HUDEP-2 (cell line): ENCODE measurements around the gene TBKBP1.
A peak's percentile ranks its signal among the peaks of the same experiment; 100 is the strongest.

ENCODE experiments used
- DNase-seq, 76 experiments: peaks; one replicate each; lab custom pipeline; 2025; ENCODE audit not compliant: unreplicated experiment in 76 of 76; lab: John Stamatoyannopoulos, UW

Gene TBKBP1

DNA sequence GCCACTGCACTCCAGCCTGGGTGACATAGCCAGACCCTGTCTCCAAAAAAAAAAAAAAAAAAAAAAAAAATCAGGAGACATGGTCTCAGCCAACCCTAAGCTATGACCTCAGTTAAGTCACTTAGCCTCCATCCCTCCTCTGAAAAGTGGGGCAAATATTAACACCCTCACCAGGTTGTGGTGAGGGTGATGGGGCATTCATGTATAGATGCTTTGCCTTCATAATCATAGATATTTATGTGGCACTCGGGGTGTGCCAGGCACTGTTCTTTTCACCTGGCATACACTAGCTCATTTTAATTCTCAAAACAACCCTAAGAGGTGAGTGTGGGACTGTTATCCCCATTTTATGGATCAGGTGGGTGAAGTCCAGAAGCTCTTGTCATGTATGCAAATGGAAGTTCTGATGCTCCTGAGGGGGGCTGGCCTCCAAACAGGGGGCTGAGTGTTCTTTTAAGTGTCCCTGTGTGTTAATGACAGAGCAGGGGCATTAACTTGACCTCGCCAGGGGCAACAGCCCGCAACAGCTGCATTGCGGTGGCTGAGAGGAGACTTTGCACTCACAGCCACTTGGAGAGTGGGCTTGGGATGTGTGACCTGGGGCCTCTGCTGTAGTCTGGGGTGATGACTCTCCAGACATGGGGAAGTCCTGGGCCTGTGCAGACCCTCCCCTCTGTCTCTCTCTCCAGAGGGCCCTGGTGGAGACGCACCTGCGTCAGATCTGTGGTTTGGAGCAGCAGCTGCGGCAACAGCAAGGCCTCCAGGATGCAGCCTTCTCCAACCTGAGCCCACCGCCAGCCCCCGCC is 4.1 kb downstream of the TBKBP1 start:
- no peak for DNase-seq

DNA sequence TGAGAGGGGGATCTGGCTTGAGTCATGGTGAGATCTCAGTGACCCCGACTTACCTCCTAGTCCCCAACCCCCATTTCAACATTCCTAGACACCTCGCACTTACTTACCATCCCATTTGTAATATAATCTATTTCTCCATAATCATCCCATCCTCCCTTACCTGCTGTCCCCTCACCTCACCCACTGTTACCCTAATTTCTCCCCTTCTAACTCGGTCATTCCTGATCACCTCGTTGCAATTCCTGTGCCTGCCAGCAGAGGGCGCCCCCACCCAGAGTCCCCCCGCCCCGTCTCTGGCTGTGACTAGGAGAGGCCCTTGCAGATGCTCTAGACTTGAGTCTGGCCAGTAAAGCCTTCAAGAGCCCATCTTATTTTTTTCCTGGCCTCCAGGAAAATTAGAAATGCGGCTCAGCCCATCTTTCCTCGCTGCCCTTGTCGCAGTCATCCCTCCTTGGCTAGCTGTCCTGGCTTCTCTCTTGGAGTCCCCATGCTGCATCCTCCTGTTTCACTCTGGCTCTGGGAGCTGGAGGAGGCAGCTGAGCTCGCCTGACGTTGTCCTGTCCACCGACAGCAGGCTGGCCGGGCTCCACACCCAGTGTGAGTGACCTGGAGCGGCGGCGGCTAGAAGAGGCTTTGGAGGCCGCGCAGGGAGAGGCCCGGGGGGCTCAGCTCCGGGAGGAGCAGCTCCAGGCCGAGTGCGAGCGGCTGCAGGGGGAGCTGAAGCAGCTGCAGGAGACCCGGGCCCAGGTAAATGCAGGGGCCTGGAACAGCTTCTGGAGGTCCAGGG is 5.0 kb downstream of the TBKBP1 start:
- peak in 48 of 76 experiments; percentile 9 to 77 (median 42) for DNase-seq

DNA sequence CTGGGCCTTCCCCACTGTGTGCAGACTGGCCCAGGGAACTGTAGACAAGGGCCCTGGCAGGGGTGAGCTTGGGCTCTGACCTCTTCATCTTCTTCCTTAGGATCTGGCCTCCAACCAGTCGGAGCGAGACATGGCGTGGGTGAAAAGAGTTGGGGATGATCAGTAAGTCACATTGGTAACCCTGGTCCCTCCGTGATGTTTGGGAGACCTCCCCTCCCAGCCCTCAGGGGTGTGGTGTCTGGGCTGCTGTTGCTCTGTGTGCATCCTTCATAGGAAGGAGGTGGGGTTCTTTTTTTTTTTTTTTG is 5.5 kb downstream of the TBKBP1 start:
- DNase-seq: no peak

DNA sequence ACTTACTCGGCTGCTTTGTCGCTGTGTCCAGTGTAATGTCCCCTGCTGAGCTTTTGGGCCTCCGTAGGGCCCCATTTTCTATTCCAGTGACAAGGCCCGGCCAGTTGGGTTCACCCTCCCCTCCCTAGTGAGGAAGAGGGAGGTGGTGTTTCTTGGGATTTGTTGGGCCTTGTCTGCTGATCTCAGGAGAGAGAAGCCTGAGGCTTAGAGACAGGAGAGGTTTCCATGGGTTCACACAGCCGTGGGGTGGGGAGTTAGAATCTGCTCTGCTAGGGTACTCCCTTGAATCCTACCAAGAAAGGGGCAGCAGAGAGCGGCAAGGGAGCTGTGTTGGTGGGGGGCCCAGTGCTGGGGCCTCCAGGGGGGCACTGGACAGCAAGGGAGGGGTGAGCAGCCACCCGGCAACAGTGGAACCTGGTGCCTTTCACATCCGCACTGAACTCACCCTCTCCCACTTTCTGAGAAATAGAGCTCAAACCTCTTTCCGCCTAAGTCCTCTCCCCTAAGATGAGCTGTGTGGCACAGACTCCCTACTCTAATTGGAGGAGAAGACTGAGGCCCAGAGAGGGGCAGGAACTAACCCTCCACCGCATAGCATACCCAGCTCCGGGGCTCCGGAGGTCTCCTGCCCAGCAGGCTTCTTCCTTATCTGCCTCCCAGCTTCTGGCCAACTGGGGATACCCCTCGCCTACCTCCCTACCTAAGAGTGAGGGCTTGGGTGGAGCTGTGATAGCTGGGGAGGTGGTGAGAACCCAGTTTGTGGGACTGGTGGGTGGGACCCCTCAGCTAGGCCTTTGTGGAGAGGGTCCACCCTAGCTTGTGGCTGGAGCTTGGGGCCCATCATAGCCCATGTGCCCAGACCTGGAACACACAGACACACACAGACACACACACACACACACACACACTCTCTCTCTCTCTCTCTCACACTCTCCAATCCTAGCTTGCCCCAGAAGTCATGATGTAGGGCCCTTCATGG is 6.8 kb downstream of the TBKBP1 start:
- no peak for DNase-seq

DNA sequence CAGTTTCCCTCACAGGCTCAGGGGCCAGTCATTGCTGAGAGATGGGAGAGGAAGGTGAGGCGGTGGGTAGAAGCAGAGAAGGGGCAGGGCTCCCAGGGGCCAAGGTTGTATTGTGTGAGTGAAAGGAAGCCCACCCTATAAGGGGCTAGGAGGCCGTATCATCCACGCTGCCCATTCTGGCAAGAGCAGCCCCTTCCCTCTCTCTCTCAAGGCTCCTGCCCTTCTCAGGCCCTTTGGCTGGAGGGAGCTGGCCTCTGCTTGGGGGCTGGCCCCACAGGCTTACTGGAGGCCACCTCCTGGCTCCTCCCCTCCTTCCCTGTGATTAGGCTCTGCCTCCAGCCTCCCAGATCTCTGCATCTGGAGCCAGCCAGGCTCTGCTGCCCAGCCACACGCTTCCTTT is 7.6 kb downstream of the TBKBP1 start:
- no peak for DNase-seq

DNA sequence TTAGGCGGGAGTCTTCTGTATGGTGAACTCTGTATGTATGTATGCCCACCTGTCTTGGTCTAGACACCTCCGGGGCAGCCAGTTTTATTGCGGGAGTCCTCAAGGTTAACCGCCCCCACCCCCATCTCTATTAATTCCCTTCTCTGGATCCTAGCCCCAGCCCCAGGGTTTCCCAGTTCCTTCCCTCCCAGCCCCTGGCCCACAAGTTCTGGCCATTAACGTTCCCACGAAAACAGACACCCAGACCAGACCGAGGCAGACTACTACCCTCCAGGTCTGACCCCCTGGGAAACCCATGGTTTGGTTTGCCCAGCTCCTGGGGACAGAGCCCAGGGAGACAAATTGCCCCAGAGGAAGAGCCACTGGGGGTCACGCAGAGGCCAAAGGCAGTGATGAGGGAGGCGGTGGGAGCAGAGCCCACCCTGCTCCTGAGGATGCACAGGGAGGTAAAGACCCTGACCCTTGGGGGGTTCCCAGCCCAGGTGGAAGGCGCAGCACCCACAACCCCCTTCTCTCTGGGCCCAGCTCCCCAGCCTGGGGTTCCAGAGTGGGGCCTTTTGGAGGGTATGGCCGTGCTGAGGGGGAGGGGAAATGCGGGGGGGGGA is 8.5 kb downstream of the TBKBP1 start:
- DNase-seq: no peak

DNA sequence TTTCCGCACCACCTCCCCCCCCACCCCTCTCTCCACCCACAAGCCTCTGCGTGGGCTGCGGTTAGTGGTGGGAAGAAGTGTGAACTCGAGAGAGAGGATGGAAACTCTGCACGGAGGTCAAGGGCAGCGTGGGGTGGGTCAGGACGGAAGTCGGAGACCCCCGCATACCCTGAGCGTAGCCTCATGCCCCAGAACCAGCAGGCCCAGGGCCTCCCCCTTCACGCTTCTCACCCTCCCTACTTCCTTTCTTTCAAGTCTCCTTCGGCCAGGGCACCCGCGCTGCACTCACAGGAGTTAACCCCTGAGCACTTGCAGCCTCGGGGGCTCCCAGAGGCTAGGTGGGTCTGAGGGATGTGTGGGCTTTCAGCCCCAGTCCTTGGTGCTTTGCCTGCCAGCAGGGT is 9.2 kb downstream of the TBKBP1 start:
- no peak for DNase-seq

DNA sequence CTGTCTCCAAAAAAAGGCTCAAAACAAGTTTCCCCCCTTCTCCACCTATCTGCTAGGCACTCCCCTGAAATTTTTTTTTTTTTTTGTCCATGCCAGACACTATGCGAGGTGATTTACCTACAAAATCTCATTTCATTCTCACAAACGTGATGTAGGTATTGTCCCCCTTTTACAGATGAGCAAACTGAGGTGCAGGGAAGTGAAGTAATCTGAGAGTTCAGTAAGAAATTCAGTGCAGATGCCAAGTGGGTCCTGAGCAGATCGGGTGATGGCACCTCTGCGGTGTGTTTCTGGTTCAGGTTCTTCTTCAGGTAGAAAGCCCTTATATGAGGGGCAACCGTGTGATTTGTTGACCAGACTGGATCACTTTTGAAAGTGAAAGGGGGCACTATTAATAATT is 9.7 kb downstream of the TBKBP1 start:
- no peak for DNase-seq

DNA sequence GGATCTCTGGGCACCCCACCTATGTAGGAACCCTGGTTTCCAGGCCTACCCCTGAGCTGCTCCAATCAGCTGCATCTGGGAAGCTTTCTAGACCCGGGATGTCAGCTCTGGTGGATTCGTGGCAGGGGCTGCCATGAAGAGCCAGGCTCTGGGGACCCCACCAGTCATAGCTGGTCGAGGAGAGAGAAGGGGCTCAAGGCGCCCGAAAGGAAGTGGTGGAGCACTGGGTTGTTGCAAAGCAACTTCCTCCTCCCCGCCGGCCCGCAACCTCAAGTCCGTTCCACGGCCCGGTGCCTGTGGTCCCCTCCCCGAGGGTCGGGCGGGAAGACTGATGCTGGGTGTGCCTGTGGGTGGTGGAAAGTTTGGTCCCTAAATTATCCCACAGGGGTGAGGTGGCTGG is 10.2 kb downstream of the TBKBP1 start:
- no peak for DNase-seq

DNA sequence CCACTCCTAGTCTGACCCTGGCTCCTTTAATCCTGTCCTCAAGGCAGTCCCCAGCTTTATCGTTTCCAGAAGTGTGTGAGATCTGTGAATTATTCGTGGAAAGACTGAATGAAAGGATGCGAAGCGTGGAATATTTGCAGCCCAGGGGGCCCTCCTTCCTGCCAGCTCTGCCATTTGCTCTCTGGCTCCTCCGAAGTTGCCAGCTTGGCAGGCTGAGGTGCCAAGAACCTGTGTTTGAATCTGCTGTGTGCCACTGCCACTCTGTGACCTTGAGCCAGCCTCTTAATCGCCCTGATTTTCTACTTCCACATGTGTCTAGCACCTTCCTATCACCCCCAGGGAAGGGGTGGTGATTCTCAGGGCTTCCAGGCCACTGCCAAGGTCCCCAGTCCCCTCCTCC is 10.8 kb downstream of the TBKBP1 start:
- DNase-seq: no peak

DNA sequence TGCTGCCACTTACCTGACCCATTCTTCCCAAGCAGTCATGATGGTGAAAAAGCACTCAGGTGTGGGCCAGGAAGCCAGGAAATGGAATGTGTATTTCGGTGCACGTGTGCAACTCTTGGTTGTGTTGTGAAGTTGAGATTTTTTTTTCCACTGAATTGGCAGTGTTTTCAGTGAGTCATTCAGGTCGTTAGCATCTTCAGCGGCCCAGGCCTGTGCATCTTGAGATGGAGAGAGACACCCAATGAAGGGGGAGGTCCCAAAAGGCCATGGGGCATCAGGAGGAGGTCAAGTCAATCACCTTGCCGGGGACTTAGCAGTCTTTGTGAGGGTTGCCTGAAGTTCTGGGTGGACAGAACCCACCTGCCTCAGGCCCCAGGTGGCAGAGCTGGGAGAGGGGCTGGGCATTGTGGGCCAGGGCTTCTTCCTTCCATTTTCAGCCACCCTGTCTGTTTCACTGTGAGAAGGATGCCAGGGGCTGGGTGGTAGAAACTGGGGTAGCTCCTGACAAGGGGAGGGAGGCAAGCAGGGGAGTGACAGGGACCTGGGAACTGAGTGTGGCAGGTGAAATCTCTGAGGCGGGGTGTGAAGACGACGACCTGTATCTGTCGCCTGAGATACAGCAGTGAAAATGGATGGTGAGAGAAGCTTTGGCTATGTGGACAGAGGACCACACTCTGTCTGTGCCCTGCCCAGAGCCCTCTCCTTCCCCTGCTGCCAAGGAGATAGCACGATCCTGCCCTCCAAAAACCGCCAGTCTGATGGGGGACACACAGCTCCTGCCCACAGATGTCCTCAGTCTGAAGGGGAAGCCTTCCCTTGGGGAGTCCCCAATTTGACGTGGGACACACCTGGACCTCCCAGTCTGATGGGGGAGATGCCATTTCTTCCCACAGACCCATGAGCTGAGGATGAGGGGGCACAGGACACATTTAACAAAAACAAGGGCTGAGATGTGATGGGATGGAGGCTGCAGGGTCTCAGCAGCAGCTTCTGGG is 11.9 kb downstream of the TBKBP1 start:
- DNase-seq: peak in 1 of 76 experiments; percentile 8

DNA sequence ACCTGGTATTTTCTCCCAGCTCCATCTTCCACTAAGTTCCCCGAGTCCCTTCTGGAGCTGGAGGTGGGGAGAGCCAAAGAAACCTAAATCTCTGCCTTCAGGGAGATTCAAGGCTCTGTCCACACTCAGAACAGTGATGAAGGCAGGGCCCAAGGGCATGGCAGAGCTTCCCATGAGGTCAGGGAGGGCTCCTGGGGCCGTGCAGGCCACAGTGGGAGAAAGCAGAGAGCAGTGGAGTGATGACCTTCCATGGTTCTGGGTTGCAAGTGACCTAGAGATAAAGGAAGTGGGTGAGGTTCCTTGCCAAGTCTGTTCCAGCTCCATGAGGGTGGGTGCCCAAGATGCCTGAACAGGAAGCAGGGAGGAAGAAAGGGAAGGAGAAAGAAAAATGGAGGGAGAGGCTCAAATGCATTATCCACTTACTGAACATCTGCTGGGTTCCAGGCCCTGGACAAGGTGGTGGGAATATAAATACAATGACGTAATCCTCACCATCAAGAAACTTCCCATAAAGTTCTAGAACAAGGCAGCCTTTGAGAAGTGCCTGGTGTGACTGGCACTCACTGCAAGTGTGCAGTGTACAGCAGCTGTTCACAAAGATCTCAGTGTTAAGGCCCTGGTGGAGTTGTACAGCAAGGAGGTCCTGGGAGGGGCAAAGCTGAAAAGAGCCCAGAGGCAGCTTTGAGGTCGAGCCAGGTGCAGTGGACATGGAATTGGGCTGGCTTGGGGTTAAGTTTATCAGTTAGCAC is 13.3 kb downstream of the TBKBP1 start:
- DNase-seq: no peak

DNA sequence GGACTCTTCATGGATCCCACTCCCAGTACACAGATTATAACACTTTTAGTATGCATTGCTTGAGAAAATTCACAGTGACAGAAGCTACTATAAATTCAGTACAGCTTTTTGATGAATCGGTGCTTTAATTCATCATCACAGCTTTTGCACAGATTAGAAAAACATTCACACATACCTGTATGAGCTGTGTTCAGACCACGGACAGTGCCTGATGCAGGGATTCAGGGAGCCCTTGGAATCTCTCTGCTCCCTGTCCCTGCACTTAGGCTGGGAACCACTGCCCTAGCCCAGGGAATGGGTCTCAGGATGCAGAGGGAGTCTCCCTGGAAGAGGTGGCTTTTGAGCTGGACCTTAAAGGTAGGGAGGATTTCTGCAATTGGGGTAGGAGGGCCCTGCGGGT is 13.9 kb downstream of the TBKBP1 start:
- DNase-seq: no peak

DNA sequence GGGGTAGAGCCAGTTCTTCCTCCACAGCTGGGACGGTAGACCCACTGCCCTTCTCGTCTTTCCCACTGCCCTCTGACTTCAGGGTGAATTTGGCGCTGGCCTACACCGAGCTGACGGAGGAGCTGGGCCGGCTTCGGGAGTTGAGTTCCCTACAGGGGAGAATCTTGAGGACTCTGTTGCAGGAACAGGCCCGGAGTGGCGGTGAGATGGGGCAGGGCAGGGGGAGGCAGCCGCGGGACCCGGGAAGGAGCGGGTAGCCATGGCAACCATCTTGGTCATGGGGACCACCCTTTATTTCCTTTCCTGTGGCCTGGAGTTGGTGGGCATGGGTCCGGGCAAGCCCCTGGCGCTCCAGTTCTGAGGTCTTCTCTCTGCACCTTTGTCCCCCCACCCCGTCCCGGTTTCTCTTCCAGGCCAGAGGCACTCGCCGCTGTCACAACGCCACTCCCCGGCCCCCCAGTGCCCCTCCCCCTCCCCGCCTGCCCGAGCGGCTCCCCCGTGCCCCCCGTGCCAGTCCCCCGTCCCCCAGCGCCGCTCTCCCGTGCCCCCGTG is 14.4 kb downstream of the TBKBP1 start:
- no peak for DNase-seq

DNA sequence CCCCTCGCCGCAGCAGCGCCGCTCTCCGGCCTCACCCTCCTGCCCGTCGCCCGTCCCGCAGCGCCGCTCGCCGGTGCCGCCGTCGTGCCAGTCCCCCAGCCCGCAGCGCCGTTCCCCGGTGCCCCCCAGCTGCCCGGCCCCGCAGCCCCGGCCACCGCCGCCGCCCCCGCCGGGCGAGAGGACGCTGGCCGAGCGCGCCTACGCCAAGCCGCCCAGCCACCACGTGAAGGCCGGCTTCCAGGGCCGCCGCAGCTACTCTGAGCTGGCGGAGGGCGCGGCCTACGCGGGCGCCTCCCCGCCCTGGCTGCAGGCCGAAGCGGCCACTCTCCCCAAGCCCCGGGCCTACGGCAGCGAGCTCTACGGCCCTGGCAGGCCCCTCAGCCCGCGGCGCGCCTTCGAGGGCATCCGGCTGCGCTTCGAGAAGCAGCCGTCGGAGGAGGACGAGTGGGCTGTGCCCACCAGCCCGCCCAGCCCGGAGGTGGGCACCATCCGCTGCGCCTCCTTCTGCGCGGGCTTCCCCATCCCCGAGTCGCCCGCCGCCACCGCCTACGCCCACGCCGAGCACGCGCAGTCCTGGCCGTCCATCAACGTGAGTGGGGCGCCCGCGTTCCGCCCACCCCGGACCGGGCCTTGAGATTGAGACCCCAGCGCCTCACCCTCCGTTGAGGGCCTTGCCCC is 15.0 kb downstream of the TBKBP1 start:
- no peak for DNase-seq

DNA sequence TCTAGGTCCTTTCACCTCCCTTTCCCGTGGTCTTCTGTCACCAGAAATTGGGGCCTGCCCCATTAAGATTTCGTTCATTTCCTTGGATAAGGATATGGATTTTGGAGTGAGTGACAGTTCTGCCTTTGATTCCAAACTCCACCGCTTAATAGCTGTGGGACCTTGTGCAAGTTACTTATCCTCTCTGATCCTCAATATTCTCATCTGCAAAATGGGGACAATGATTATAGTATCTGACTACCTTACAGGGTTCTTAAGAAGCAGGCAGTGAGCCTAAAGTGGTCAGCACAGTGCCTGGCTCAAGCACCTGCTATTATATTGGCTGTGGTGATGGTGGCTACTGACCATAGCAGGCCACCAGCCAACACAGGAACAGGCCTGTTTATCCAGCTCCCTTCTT is 15.6 kb downstream of the TBKBP1 start:
- DNase-seq: no peak

DNA sequence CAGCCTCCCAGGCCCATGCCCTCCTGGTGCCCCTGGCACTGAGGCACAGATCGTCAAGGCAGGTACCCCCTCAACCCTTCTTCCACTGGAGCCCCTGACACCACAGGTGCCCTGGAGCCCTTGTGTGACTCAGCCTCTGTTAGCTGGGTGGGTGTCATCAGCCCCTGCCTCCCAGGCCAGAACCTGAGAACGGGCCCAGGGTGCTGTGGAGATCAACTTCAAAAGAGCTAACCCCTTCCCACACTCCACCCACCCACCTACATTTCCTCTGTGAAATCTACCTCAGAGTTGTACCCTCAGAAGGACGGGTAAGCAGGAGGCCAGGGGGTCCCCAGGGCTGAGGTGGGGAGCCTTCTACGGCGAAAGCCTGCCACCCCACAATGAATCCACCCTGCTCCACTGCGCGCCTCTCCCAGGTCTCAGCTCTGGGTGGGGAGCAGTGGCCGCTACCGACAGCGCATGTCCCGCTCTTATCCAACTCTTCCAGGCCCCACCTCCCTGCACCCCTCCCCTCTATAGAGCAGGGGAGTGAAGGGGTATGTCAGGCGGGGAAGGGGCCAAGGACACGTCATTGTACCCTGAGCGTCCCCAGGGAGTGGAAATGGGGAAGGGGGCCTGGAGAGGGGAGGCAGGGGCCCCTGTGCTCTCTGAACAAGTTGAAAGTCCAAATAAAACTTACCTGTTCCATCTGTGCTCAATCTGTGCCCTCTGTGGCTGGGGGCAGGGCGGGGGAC is 17.6 kb downstream of the TBKBP1 start:
- DNase-seq: no peak
